IPS DF 6.9 (cell line): ENCODE results near the gene ARMC7.

ENCODE experiments used
- DNase-seq: peaks from one replicate; pipeline ENCODE4 v3.0.0-alpha.2; 2013; ENCODE audit warnings: low read depth, low spot score
- H3K27ac ChIP-seq: one replicate; pipeline ENCODE4 v1.5.1; 2013; ENCODE audit warnings: low read length, control low read depth
- H3K27me3 ChIP-seq: 2 replicates; pipeline ENCODE4 v1.6.1; 2013; ENCODE audit warnings: mild to moderate bottlenecking, low read length; ENCODE audit not compliant: control insufficient read depth, insufficient read depth
- H3K36me3 ChIP-seq: 2 replicates; pipeline ENCODE4 v1.6.1; 2013; ENCODE audit warnings: low read length; ENCODE audit not compliant: control insufficient read depth, insufficient read depth
- H3K4me1 ChIP-seq: 2 replicates; pipeline ENCODE4 v1.6.1; 2013; ENCODE audit warnings: low read length; ENCODE audit not compliant: control insufficient read depth, insufficient read depth
- H3K4me3 ChIP-seq: 2 replicates; pipeline ENCODE4 v1.5.1; 2013; ENCODE audit warnings: mild to moderate bottlenecking, low read length
- H3K9me3 ChIP-seq: 2 replicates; pipeline ENCODE4 v1.6.1; 2013; ENCODE audit warnings: low read length, inconsistent platforms; ENCODE audit not compliant: control insufficient read depth, insufficient read depth
- WGBS: extraction: QIAGEN DNeasy Blood & Tissue Kit; methylation state at CpG from one replicate; pipeline ENCODE4 v1.1.7; 2013; ENCODE audit warnings: mixed read lengths, missing lambda C conversion rate; ENCODE audit not compliant: insufficient read length, insufficient coverage; 5-methylcytosine and 5-hydroxymethylcytosine counted together

Gene ARMC7

GRCh38 chr17:75102385-75102821, 7.4 kb upstream of the ARMC7 start:
- Histone ChIP-seq H3K27me3 (no peaks in the 10 kb centered on the region), H3K36me3 (peaks cover 18% of the 10 kb centered on the region), H3K4me1 (no peaks in the 10 kb centered on the region), H3K27ac (no peak overlapping the region), H3K9me3 (no peaks in the 10 kb centered on the region), H3K4me3 (no peak overlapping the region)
- no CpG with 5 or more reads among the region's 12 CpGs for WGBS
- DNase-seq = no peak

GRCh38 chr17:75103601-75104554, 5.9 kb upstream of the ARMC7 start:
- DNase-seq = no peak
- H3K4me3 ChIP-seq = no peak overlapping the region
- H3K9me3 ChIP-seq = no peaks in the 10 kb centered on the region
- no peak overlapping the region for H3K27ac ChIP-seq
- no peaks in the 10 kb centered on the region for H3K27me3 ChIP-seq
- peaks cover 11% of the 10 kb centered on the region for H3K36me3 ChIP-seq
- WGBS = no CpG with 5 or more reads among the region's 14 CpGs
- no peaks in the 10 kb centered on the region for H3K4me1 ChIP-seq

GRCh38 chr17:75105126-75106080, 4.4 kb upstream of the ARMC7 start:
- H3K4me3 ChIP-seq = no peak overlapping the region
- no peaks in the 10 kb centered on the region for H3K27me3 ChIP-seq
- no CpG with 5 or more reads among the region's 20 CpGs for WGBS
- DNase-seq = no peak
- no peaks in the 10 kb centered on the region for H3K9me3 ChIP-seq
- no peaks in the 10 kb centered on the region for H3K4me1 ChIP-seq
- H3K36me3 ChIP-seq = peaks cover 3% of the 10 kb centered on the region
- H3K27ac ChIP-seq = no peak overlapping the region

GRCh38 chr17:75108193-75108592, 1.6 kb upstream of the ARMC7 start:
- no peak overlapping the region for H3K27ac ChIP-seq
- DNase-seq = no peak
- no CpG with 5 or more reads among the region's 2 CpGs for WGBS

GRCh38 chr17:75109046-75109406, 743 bp upstream of the ARMC7 start:
- Histone ChIP-seq H3K36me3 (no peaks in the 10 kb centered on the region), H3K4me1 (no peaks in the 10 kb centered on the region), H3K9me3 (no peaks in the 10 kb centered on the region), H3K4me3 (peak overlapping the region; percentile 72; the same call in 1 of the 2 replicates), H3K27ac (no peak overlapping the region), H3K27me3 (no peaks in the 10 kb centered on the region)
- no CpG with 5 or more reads among the region's 22 CpGs for WGBS
- DNase-seq = no peak

More at GRCh38 chr17:75108193-75108592, 1.6 kb upstream of the ARMC7 start:
- Histone ChIP-seq H3K9me3 (no peaks in the 10 kb centered on the region), H3K27me3 (no peaks in the 10 kb centered on the region), H3K36me3 (no peaks in the 10 kb centered on the region), H3K4me1 (no peaks in the 10 kb centered on the region), H3K4me3 (no peak overlapping the region)

GRCh38 chr17:75110234-75110937, 617 bp downstream of the ARMC7 start:
- Histone ChIP-seq H3K4me3 (peak overlapping the region; percentile 72), H3K4me1 (no peaks in the 10 kb centered on the region), H3K36me3 (no peaks in the 10 kb centered on the region), H3K27ac (no peak overlapping the region), H3K9me3 (no peaks in the 10 kb centered on the region), H3K27me3 (no peaks in the 10 kb centered on the region)
- DNase-seq = no peak
- no CpG with 5 or more reads among the region's 40 CpGs for WGBS

GRCh38 chr17:75111777-75112335, 2.1 kb downstream of the ARMC7 start:
- H3K4me3 ChIP-seq = no peak overlapping the region
- no peaks in the 10 kb centered on the region for H3K4me1 ChIP-seq
- no peaks in the 10 kb centered on the region for H3K27me3 ChIP-seq
- DNase-seq = no peak
- H3K9me3 ChIP-seq = no peaks in the 10 kb centered on the region
- WGBS = no CpG with 5 or more reads among the region's 7 CpGs
- no peaks in the 10 kb centered on the region for H3K36me3 ChIP-seq
- no peak overlapping the region for H3K27ac ChIP-seq

DNA sequence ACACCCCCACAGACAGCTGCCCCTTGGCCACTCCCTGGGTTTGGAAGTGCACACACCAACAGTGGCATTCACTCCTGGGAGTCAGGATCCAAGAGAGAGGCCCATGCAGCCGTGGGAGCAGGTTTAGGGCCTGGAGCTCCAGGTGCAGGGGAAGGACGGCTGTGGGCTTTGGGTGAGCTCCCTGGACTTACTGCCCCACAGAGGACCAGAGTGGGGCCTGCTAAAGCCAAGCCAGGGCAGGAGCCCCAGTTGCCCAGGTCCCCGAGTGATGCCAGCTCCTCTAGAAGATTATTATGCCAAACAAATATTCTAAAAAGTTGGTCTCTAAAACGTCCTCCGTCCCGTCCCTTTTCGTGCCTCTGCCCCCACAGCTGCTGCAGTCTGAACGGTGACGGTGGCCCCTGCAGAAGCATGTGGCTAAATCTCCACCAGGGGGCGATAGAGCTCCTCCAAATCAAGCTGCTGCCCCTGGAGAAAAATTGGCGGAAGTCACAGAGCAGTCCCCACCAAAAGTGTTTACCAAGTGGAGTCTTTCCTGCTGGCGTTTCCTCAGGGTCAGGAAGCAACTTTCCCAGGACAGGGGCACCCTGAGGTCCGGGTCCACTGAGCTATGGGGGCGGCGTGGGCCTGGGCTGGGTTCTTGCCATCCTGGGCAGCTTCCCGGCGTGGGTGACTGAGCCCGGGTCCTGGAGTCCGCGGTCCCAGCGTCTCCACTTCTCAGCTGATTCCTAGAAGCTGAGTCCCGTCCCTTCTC, 4.2 kb downstream of the ARMC7 start:
- Histone ChIP-seq H3K27ac (no peak overlapping the region), H3K4me3 (no peak overlapping the region), H3K9me3 (no peaks in the 10 kb centered on the region), H3K27me3 (no peaks in the 10 kb centered on the region), H3K4me1 (no peaks in the 10 kb centered on the region), H3K36me3 (no peaks in the 10 kb centered on the region)
- no CpG with 5 or more reads among the region's 22 CpGs for WGBS
- peak; percentile 90 for DNase-seq

- Histone ChIP-seq H3K27ac (no peak overlapping the region), H3K4me1 (no peaks in the 10 kb centered on the region), H3K9me3 (no peaks in the 10 kb centered on the region)
Measured at GRCh38 chr17:75114552-75115314, 5.0 kb downstream of the ARMC7 start.

More at GRCh38 chr17:75114552-75115314, 5.0 kb downstream of the ARMC7 start:
- Histone ChIP-seq H3K27me3 (no peaks in the 10 kb centered on the region), H3K4me3 (no peak overlapping the region), H3K36me3 (no peaks in the 10 kb centered on the region)
- WGBS = no CpG with 5 or more reads among the region's 19 CpGs
- DNase-seq = no peak
